ENCODE data around the gene TMEM120B.
"Not testable (repeated sequence)": the region's sequence is repeated elsewhere in the genome, so short reads cannot be mapped to it uniquely, and the experiment has no call there.

Gene TMEM120B

DNA sequence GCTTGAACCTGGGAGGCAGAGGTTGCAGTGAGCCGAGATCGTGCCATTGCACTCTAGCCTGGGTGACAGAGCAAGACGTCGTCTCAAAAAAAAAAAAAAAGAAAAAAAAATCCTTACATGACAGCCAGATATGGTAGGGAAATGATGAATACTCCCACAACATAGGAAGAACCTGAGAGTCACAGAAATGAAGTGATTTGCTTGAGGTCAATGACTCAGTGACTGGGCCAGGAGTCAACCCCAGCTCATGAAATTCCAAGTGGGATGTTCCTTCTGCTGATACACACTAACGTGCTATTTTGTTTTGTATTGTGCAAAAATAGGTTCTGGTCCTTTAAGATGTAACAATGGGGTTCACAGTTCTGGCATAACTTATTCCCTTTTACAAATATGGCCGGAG, 71.9 kb downstream of the TMEM120B start:
- DNase-seq (ENCODE audit: low read depth), result peak; percentile 96
- TF ChIP-seq CTCF (conservative IDR thresholded peaks at IDR 0.05; ENCODE audit: control insufficient read depth, insufficient read depth, low read depth, low read length), result no peak
- no peak overlapping the region for H3K4me3 ChIP-seq (ENCODE audit: control insufficient read depth, low read depth, low read length)

DNA sequence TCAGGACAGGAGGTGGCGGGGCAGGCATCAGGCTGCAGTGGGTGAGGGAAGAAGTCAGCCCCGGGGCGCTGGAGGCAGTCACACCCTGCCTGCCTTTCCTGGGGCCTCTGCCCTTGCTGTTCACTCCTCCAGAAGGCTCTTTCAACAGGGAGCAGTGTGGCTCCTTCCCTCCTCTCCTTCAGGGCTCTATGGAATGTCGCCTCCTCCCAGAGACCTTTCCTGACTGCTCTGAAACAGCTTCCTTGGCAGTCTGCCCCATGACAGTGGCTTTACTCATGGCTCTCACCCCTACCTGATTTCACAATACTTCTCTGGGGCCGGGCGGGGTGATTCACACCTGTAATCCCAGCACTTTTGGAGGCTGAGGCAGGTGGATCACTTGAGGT, 73.9 kb downstream of the TMEM120B start:
- TF ChIP-seq CTCF (conservative IDR thresholded peaks at IDR 0.05; ENCODE audit: control insufficient read depth, insufficient read depth, low read depth, low read length), result no peak
- peak; percentile 94 for DNase-seq (ENCODE audit: low read depth)
- H3K4me3 ChIP-seq (ENCODE audit: control insufficient read depth, low read depth, low read length), result no peak overlapping the region

DNA sequence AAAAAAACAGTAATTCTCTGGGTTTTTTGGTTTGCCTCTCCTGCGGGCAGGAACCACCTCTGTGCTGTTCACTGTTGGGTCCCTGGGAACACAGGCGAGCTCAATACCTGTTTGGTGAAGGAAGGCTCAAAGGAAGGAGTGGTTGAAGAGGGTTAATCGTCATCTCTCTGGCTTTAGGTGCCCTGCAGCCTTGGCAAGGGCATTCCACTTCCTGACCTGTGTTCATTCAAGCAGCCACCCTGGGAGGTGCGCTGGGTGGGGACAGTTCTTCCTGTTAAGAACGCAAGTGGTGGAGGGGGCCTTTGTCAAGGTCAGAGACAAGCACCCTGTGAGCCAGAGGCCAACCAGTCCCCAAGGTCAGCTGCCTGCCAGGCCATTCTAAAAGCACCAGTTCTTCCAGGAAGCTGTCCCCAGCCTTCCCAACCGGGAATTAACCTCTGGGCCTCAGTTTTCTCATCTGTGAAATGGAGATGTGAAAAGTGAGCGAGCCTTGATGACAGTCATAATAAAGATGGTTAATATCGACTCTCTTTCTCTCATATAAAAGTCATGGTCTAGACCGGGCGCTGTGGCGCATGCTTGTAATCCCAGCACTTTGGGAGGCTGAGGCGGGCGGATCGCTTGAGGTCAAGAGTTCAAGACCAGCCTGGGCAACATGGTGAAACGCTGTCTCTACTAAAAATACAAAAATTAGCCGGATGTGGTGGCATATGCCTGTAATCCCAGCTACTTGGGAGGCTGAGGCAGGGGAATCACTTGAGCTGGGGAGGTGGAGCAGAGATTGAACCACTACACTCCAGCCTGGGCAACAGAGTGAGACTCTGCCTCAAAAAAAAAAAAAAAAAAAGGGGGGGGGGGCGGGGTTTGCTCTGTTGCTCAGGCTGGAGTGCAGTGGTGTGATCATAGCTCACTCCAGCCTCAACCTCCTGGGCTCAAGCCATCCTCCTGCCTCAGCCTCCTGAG, 74.8 kb downstream of the TMEM120B start:
- H3K4me3 ChIP-seq (ENCODE audit: control insufficient read depth, low read depth, low read length), result no peak overlapping the region
- DNase-seq (ENCODE audit: low read depth), result no peak
- no peak for TF ChIP-seq CTCF (conservative IDR thresholded peaks at IDR 0.05; ENCODE audit: control insufficient read depth, insufficient read depth, low read depth, low read length)

DNA sequence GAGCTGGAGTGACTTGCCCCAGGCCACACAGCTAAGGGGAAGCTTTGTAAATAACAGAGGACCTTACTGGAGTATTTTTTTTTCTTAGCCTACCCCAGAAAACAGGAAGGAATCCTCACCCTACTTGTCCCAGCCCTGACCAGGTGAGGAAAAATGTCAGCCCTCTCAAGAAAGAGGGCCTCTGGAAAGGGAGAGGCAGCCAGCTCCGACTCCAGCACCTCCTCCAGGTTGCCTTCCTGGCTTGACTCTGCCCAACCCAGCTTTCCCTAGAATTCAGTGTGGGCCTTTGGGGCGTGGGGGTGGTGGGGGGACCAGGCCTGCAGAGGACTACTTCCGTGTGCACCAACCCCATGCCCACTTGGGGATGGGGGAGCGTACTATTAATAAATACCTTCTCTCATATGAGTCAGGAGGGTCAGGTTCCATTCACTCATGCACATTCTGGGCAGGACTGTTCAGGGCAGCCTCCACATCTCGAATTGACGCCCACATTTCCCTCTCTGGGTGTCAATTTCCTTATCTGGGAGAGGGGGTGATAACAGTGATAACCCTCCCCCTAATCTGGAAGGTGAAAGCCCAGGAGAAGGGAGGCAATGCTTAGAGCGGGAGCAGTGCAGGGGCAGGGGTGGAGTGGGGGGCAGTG, 75.7 kb downstream of the TMEM120B start:
- no peak for DNase-seq (ENCODE audit: low read depth)
- no peak for TF ChIP-seq CTCF (conservative IDR thresholded peaks at IDR 0.05; ENCODE audit: control insufficient read depth, insufficient read depth, low read depth, low read length)
- no peak overlapping the region for H3K4me3 ChIP-seq (ENCODE audit: control insufficient read depth, low read depth, low read length)

DNA sequence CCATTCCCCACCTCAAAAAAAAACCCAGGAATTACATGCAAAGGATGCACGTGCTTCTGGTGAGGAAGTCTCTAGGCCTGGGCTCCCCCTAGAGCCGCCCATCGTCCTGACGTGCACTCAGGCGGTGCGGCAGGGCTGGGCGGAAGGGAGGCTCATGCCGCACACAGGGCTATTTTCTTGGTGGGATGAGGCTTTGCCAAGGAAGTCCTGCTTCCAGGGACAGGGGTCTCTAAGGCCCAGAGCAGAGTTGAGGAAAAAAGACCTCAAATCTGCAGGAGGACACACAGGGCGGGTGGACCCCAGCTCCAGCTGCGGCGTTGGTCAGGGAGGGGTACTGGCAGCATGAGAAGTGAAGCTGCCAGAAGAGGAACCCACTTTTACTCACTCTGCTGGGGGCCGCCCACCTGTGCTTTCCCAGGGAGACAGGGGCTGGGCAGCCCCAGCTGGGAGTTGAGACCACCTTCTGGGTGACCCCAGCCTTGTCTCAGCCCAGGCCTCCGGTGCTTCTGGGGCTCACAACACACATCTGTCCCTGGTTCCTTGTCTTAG, 76.8 kb downstream of the TMEM120B start:
- no peak overlapping the region for H3K4me3 ChIP-seq (ENCODE audit: control insufficient read depth, low read depth, low read length)
- TF ChIP-seq CTCF (conservative IDR thresholded peaks at IDR 0.05; ENCODE audit: control insufficient read depth, insufficient read depth, low read depth, low read length), result no peak
- no peak for DNase-seq (ENCODE audit: low read depth)

DNA sequence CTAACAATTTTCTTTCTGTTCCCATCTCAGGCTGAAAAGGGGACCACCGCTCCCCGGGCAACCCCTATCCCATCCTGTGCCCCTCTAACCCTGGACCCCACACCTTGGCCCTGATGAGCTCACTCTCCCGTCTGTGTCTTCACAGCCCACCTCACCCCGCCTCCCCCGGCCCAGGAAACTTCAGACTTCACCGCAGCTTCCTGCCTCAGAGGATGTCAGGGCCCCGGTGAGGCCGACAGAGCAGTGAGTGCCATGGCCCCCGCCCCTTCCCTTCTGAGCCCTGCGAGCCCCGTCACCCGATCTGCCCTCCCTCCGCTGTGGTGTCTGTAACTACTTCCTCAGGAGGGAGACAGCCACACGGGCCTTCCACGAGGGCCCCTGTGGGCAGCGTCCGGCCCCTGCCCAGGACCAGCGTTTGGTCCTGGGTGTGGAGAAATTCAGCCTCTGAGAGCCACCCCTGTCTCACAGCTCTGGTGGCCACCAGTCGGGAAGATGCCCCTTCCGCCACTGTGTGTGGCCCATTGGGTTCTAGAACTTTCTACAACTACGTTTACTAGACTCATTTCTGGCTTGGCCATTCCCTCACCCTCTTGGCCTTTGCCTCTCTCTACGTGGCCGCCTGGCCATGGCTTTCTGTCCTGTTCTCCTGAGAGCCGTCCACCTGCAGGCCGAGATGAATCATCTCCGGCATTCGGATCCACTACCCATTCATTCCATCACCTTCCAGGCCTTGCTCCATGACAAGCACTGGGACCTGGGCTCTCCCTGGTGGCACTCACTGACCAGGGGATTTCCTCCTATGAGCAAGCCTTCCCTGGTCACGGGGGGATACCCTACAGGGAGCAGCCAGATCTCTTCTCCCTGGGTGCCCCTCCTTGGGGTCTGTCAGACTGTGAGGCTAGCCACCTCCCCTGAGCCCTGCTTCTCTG, 77.5 kb downstream of the TMEM120B start:
- no peak overlapping the region for H3K4me3 ChIP-seq (ENCODE audit: control insufficient read depth, low read depth, low read length)
- no peak for DNase-seq (ENCODE audit: low read depth)

GRCh38 chr12:121790785-121791184, 78.2 kb downstream of the TMEM120B start:
- H3K4me3 ChIP-seq (ENCODE audit: control insufficient read depth, low read depth, low read length); DNase-seq (ENCODE audit: low read depth): not testable (repeated sequence)

More for the DNA sequence above, 77.5 kb downstream of the TMEM120B start:
- no peak for TF ChIP-seq CTCF (conservative IDR thresholded peaks at IDR 0.05; ENCODE audit: control insufficient read depth, insufficient read depth, low read depth, low read length)
